Colonic mucosa (tissue), 4 donors: ENCODE data around the gene AUNIP. TPM values are rescaled to one million over a fixed set of nuclear protein-coding genes. Genes with fewer than 3 reads are reported as not detected.

Source experiments
- DNase-seq: peaks from one replicate; pipeline ENCODE4 v3.0.0-alpha.2; 2020
- H3K27ac ChIP-seq: fragments of 200-600 bp; one replicate; pipeline ENCODE4 v1.8.0; 2021
- H3K27me3 ChIP-seq: fragments of 200-600 bp; one replicate; pipeline ENCODE4 v1.8.0; 2021
- H3K36me3 ChIP-seq: fragments of 200-600 bp; one replicate; pipeline ENCODE4 v1.8.0; 2021
- H3K4me1 ChIP-seq: fragments of 200-600 bp; one replicate; pipeline ENCODE4 v1.8.0; 2021; ENCODE audit warnings: mild to moderate bottlenecking
- H3K4me3 ChIP-seq: fragments of 200-600 bp; one replicate; pipeline ENCODE4 v1.8.0; 2021
- H3K9ac ChIP-seq, 2 donors: one replicate each; pipeline ENCODE4 v1.7.0; 2013; ENCODE audit warnings: control low read depth in 2 of 2, low read depth in 2 of 2, low read length in 2 of 2
- H3K9me3 ChIP-seq: fragments of 200-600 bp; one replicate; pipeline ENCODE4 v1.8.0; 2021
- intact Hi-C: fragments of 100-400 bp; cut with DNase I; formaldehyde crosslinking; loops from one replicate; pipeline ENCODE4 v1.14.1; 2022
- total RNA-seq, 2 donors: library from RNA; stranded (reverse); fragmentation: NEBNext Ultra II Directional in 1 of 2; extraction: Animal tissue kit (Norgen Biotek cat#: 25700) in 1 of 2; gene quantifications; one replicate each; pipeline ENCODE4 v1.2.1, GENCODE V29; 2021
- TF ChIP-seq, protein P1 (sequence below): fragments of 200-600 bp; IDR thresholded peaks from one replicate; pipeline ENCODE4 v1.8.0; 2022; ENCODE audit warnings: antibody characterized with exemption, mild to moderate bottlenecking
- donor health status: healthy.
- donor health status: DM: no; HTN: no; CAD: no.
- donor health status: DM: no; HTN: no; CAD: no.

Gene AUNIP
- 1 to 10 TPM; 1.2 to 4.8 TPM for total RNA-seq

DNA sequence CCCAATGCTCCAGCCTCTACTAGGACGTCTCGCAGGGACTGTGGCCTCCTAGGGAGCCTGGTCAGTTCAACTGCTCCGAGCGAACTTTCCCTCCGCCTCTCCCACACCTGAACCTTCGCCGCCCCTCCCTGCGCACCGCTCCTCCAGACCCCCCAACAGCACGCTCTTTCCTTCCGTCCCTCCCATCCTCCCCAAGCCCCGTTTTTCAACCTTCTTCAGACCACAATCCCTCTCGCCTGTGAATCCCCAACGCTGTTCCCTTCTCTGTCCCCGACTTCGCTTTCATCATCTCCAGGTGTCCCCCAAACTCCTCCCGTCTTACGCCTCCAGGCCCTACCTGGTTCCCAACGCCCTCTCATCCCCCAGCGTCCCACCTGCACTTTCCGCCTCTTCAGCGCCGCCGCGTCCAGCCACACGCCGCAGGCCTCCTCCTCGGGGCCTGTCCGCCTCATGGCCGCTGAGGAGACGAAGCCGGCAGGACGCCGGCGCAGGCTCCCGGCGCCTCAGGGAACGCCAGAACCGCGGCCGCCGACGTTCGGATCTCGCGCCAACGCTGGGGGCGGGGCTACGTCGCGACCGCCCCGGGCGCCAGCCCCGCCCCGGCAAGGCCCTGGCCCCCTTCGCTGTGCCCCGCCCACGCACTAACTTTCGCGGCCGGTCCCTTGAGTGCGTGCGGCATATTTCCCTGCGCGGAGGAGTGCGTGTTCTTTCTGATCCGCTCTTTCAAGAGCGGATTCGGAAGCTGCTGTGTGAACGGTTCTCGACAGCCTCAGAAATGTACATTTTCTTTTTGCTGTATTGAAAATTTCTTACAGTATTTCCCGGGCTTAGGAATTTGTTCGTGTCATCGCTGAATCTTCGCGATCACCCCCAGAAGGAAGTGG, at the start of gene AUNIP:
AUNIP (minus strand) TSS at position 552 of the 884 bp plus-strand sequence; CDS start at position 452, 100 bp downstream.
- DNase-seq = peak; percentile 89
- Histone ChIP-seq H3K9ac (peak within 1 kb of the TSS; percentile 61 to 86), H3K36me3 (no peaks in the 10 kb centered on the region), H3K27me3 (no peaks in the 10 kb centered on the region), H3K27ac (peak within 1 kb of the TSS; percentile 58), H3K4me3 (peak within 1 kb of the TSS; percentile 46), H3K9me3 (no peaks in the 10 kb centered on the region), H3K4me1 (peaks cover 9% of the 10 kb centered on the region)
- TF ChIP-seq, protein P1, sequence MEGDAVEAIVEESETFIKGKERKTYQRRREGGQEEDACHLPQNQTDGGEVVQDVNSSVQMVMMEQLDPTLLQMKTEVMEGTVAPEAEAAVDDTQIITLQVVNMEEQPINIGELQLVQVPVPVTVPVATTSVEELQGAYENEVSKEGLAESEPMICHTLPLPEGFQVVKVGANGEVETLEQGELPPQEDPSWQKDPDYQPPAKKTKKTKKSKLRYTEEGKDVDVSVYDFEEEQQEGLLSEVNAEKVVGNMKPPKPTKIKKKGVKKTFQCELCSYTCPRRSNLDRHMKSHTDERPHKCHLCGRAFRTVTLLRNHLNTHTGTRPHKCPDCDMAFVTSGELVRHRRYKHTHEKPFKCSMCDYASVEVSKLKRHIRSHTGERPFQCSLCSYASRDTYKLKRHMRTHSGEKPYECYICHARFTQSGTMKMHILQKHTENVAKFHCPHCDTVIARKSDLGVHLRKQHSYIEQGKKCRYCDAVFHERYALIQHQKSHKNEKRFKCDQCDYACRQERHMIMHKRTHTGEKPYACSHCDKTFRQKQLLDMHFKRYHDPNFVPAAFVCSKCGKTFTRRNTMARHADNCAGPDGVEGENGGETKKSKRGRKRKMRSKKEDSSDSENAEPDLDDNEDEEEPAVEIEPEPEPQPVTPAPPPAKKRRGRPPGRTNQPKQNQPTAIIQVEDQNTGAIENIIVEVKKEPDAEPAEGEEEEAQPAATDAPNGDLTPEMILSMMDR = no peak
- intact Hi-C loops = no loop called here

DNA sequence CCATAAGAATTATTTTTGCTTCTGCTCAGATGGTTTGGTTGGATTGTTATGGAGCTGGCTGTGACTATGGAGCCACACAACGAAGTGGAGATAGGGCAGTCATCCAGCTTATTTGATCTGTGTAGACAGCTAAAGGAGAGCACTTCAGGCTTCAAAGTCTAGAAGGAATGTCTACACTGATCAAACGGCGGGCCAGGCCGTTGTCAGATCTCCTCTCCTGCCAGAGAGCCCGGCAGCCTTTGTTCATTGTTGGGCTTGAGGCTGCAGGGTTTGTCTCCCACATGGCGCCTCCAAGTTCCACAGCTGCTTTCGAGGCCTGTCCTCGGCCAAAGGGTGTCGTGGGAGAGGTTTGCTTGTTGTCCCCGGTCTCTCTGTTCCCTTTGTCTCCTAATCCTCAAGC, 49.8 kb upstream of the AUNIP start:
- Histone ChIP-seq H3K4me3 (no peak overlapping the region), H3K9me3 (no peaks in the 10 kb centered on the region), H3K27ac (no peak overlapping the region), H3K36me3 (no peaks in the 10 kb centered on the region), H3K4me1 (peaks cover 5% of the 10 kb centered on the region), H3K9ac (no peak overlapping the region), H3K27me3 (no peaks in the 10 kb centered on the region)
- intact Hi-C loops = no loop called here
- TF ChIP-seq, protein P1 = no peak
- DNase-seq = no peak

GRCh38 chr1:25908161-25908560, 48.9 kb upstream of the AUNIP start:
- Histone ChIP-seq H3K9me3 (no peaks in the 10 kb centered on the region), H3K27ac (no peak overlapping the region), H3K27me3 (no peaks in the 10 kb centered on the region), H3K4me1 (peaks cover 5% of the 10 kb centered on the region), H3K4me3 (no peak overlapping the region), H3K36me3 (no peaks in the 10 kb centered on the region), H3K9ac (no peak overlapping the region)
- intact Hi-C loops = no loop called here
- TF ChIP-seq, protein P1 = no peak
- no peak for DNase-seq

GRCh38 chr1:25907601-25908000, 48.3 kb upstream of the AUNIP start:
- Histone ChIP-seq H3K9me3 (no peaks in the 10 kb centered on the region), H3K9ac (no peak overlapping the region), H3K27me3 (no peaks in the 10 kb centered on the region), H3K4me3 (no peak overlapping the region), H3K4me1 (peaks cover 5% of the 10 kb centered on the region), H3K27ac (no peak overlapping the region), H3K36me3 (no peaks in the 10 kb centered on the region)
- TF ChIP-seq, protein P1 = no peak
- DNase-seq = no peak
- intact Hi-C loops = no loop called here

- TF ChIP-seq, protein P1 = no peak
- Histone ChIP-seq H3K4me1 (peaks cover 5% of the 10 kb centered on the region), H3K9ac (peak overlapping the region in 1 of 2 donors; percentile 30), H3K9me3 (no peaks in the 10 kb centered on the region), H3K27ac (no peak overlapping the region), H3K27me3 (no peaks in the 10 kb centered on the region), H3K4me3 (peak overlapping the region; percentile 67), H3K36me3 (no peaks in the 10 kb centered on the region)
- intact Hi-C loops = no loop called here
- peak; percentile 48 for DNase-seq
Observed at GRCh38 chr1:25906644-25907300, 47.5 kb upstream of the AUNIP start.
